ENCODE results near the gene ITCH.

ITCH gene

DNA sequence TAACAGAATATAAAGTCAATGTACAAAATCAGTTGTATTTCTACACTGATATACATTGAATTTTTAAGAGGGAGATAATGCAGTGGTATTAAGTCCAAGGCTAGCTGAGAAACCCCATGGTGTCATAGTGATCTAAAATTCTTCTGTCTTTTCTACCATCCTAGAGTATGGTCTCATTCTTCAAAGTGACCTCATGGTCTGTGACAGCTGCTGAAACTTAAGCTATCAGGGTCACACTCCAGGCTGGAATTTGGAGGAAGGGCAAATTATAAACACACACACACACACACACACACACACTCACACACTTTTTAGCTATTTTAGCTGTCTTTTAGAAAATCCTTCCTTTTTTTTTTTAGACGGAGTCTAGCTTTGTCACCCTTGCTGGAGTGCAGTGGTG, 105.9 kb downstream of the ITCH start:
- Histone ChIP-seq H2AFZ (ENCODE audit: low read depth, low read length) (no peak overlapping the region), H3K4me2 (ENCODE audit: low read length) (no peak overlapping the region), H3K4me3 (ENCODE audit: low read length) (no peak overlapping the region), H3K27me3 (ENCODE audit: low read depth, low read length) (no peaks in the 10 kb centered on the region), H3K79me2 (ENCODE audit: low read length) (no peaks in the 10 kb centered on the region), H4K20me1 (ENCODE audit: insufficient read depth, low read length) (no peaks in the 10 kb centered on the region), H3K36me3 (replicated peaks; ENCODE audit: low read depth, low read length) (peaks cover 19% of the 10 kb centered on the region), H3K4me1 (ENCODE audit: low read length) (no peaks in the 10 kb centered on the region), H3K9me3 (ENCODE audit: insufficient read depth, low read length) (no peaks in the 10 kb centered on the region), H3K27ac (ENCODE audit: low read length) (no peak overlapping the region), H3K9ac (ENCODE audit: low read length) (no peak overlapping the region)
- TF ChIP-seq CTCF (IDR thresholded peaks at IDR 0.05; ENCODE audit: low read depth, low read length): no peak
- no peak for TF ChIP-seq EZH2phosphoT487 (IDR thresholded peaks at IDR 0.05; ENCODE audit: low read depth)

- Histone ChIP-seq H3K4me1 (ENCODE audit: low read length) (peaks cover 5% of the 10 kb centered on the region), H3K4me3 (ENCODE audit: low read length) (no peak overlapping the region), H3K27me3 (ENCODE audit: low read depth, low read length) (no peaks in the 10 kb centered on the region), H3K4me2 (ENCODE audit: low read length) (no peak overlapping the region), H3K36me3 (replicated peaks; ENCODE audit: low read depth, low read length) (peaks cover 22% of the 10 kb centered on the region), H2AFZ (ENCODE audit: low read depth, low read length) (no peak overlapping the region), H3K27ac (ENCODE audit: low read length) (no peak overlapping the region), H4K20me1 (ENCODE audit: insufficient read depth, low read length) (no peaks in the 10 kb centered on the region), H3K9me3 (ENCODE audit: insufficient read depth, low read length) (no peaks in the 10 kb centered on the region), H3K9ac (ENCODE audit: low read length) (no peak overlapping the region), H3K79me2 (ENCODE audit: low read length) (no peaks in the 10 kb centered on the region)
- TF ChIP-seq EZH2phosphoT487 (IDR thresholded peaks at IDR 0.05; ENCODE audit: low read depth) (no peak), CTCF (IDR thresholded peaks at IDR 0.05; ENCODE audit: low read depth, low read length) (no peak)
Measured at GRCh38 chr20:34472246-34472925, 109.3 kb downstream of the ITCH start.

DNA sequence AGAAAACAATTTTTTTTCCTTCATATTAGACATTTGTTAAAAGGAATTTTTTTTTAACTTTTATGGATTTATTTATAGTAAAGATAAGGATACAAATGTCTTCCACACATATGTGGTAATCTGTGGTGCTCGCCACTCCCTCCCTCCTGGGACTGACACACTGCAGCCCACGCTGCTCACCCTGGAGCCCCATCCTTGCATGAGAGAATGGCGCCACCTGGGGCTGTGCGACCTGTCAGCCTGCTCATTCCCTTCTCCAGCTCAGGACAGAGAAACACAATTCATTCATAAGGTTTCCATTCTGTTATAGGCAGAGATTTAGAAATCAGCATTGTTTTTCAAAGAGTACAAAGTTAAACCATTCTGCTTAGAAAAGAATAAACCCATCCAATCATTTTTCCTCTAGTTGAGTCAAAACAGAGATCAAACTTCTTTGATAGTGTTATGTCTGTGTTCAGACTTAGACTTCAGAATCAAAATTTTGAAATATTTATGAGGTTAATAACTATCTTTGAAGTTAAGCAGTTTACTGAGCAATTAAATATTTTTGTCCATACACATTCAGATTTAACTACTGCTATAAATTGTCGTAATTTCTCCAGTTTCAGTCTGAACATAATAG, 110.3 kb downstream of the ITCH start:
- Histone ChIP-seq H3K9me3 (ENCODE audit: insufficient read depth, low read length) (no peaks in the 10 kb centered on the region), H2AFZ (ENCODE audit: low read depth, low read length) (no peak overlapping the region), H3K27ac (ENCODE audit: low read length) (no peak overlapping the region), H3K9ac (ENCODE audit: low read length) (no peak overlapping the region), H3K4me2 (ENCODE audit: low read length) (no peak overlapping the region), H3K79me2 (ENCODE audit: low read length) (no peaks in the 10 kb centered on the region), H3K27me3 (ENCODE audit: low read depth, low read length) (no peaks in the 10 kb centered on the region), H4K20me1 (ENCODE audit: insufficient read depth, low read length) (no peaks in the 10 kb centered on the region), H3K4me1 (ENCODE audit: low read length) (peaks cover 5% of the 10 kb centered on the region), H3K4me3 (ENCODE audit: low read length) (no peak overlapping the region), H3K36me3 (replicated peaks; ENCODE audit: low read depth, low read length) (peaks cover 22% of the 10 kb centered on the region)
- peak; percentile 50 for TF ChIP-seq CTCF (IDR thresholded peaks at IDR 0.05; ENCODE audit: low read depth, low read length)
- no peak for TF ChIP-seq EZH2phosphoT487 (IDR thresholded peaks at IDR 0.05; ENCODE audit: low read depth)

DNA sequence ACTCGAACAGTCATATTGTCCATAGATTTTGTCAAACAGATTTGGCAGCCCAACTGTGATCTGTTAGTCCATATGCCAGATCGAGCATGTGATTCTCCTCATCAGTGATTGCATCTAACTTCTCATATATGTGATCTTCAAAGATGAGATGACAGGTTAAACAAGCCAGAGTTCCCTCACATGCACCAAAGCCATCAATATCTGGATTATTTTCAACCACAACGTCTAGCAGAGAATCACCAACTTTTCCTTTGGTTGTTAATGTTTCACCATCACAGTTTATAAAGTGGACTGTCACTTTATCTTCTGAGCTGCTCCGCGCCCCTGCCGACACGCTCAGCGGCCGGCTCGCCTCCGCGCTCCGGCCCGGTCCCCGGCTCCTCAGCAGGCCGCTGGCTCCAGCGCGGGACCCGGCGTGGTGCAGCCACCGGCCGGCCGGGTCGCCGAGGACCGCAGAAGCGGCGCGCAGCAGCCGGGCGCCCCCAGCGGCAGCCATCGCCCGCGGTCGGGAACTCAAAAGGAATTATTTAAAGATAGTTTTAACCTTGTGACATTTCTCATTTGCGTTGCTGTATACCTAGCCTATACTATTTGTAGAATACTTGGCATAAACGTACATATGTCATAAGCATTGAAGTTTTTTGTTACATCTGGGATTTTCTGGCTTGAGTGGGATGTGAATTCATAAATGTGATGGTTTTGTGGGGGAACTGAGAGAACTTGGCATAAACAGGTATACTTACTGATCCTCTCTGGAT, 113.1 kb downstream of the ITCH start:
- no peak overlapping the region for H3K9ac ChIP-seq (ENCODE audit: low read length)

More for the DNA sequence above, 113.1 kb downstream of the ITCH start:
- peaks cover 23% of the 10 kb centered on the region for H3K36me3 ChIP-seq (replicated peaks; ENCODE audit: low read depth, low read length)
- H3K79me2 ChIP-seq (ENCODE audit: low read length): no peaks in the 10 kb centered on the region
- TF ChIP-seq CTCF (IDR thresholded peaks at IDR 0.05; ENCODE audit: low read depth, low read length) (no peak), EZH2phosphoT487 (IDR thresholded peaks at IDR 0.05; ENCODE audit: low read depth) (no peak)
- H3K9me3 ChIP-seq (ENCODE audit: insufficient read depth, low read length): no peaks in the 10 kb centered on the region
- H3K27me3 ChIP-seq (ENCODE audit: low read depth, low read length): no peaks in the 10 kb centered on the region
- H2AFZ ChIP-seq (ENCODE audit: low read depth, low read length): no peak overlapping the region
- H3K4me2 ChIP-seq (ENCODE audit: low read length): no peak overlapping the region
- peaks cover 5% of the 10 kb centered on the region for H3K4me1 ChIP-seq (ENCODE audit: low read length)
- no peak overlapping the region for H3K4me3 ChIP-seq (ENCODE audit: low read length)
- no peaks in the 10 kb centered on the region for H4K20me1 ChIP-seq (ENCODE audit: insufficient read depth, low read length)
- no peak overlapping the region for H3K27ac ChIP-seq (ENCODE audit: low read length)
